AG04449 (cell line): ENCODE data around the gene IRS2.

ENCODE experiments used
- CTCF ChIA-PET: fragments of 350-600 bp; formaldehyde crosslinking; extraction: SDS; loops from one replicate; lab custom pipeline; 2021; ENCODE audit warnings: antibody characterized with exemption; lab: Yijun Ruan, JAX
- POLR2A ChIA-PET: fragments of 400-600, 350-600 bp; formaldehyde crosslinking; extraction: SDS; loops from one replicate; lab custom pipeline; 2020; ENCODE audit warnings: antibody characterized with exemption, inconsistent platforms; lab: Yijun Ruan, JAX
- DNase-seq: peaks from one replicate; pipeline ENCODE4 v3.0.0-alpha.2; 2010; ENCODE audit warnings: low read depth, low spot score
- H3K4me3 ChIP-seq: 2 replicates; pipeline ENCODE4 v1.5.1; 2011; ENCODE audit warnings: low read depth, mild to moderate bottlenecking, control low read depth, low read length
- CTCF ChIP-seq: IDR thresholded peaks from one replicate; pipeline ENCODE4 v1.5.1; 2011; ENCODE audit warnings: mild to moderate bottlenecking, moderate library complexity, low read length, control low read depth, inconsistent platforms; ENCODE audit not compliant: insufficient read depth; ENCODE audit errors: missing control alignments

IRS2 gene

GRCh38 chr13:109750221-109750775, 36.1 kb downstream of the IRS2 start:
- CTCF ChIA-PET = interaction anchor here (0.8 to 2.2 kb wide), 2 partner anchors 360 to 366 kb away, joined by 3 to 8 read pairs; no protein-coding TSS in a partner anchor

GRCh38 chr13:109749365-109749764, 37.0 kb downstream of the IRS2 start:
- POLR2A ChIA-PET = no interaction called here
- no peak overlapping the region for H3K4me3 ChIP-seq
- no peak for TF ChIP-seq CTCF
- no peak for DNase-seq
- CTCF ChIA-PET = interaction anchor here (1.0 to 1.1 kb wide), 2 partner anchors 603 to 788 kb away, joined by 3 read pairs; no protein-coding TSS in a partner anchor

More at GRCh38 chr13:109750221-109750775, 36.1 kb downstream of the IRS2 start:
- no peak for DNase-seq
- POLR2A ChIA-PET = no interaction called here
- no peak overlapping the region for H3K4me3 ChIP-seq
- TF ChIP-seq CTCF = no peak

GRCh38 chr13:109748677-109749076, 37.7 kb downstream of the IRS2 start:
- H3K4me3 ChIP-seq = no peak overlapping the region
- ChIA-PET POLR2A (no interaction called here), CTCF (interaction anchor here (1.0 to 1.1 kb wide), 2 partner anchors 603 to 788 kb away, joined by 3 read pairs; no protein-coding TSS in a partner anchor)
- no peak for TF ChIP-seq CTCF
- no peak for DNase-seq

- POLR2A ChIA-PET = no interaction called here
- H3K4me3 ChIP-seq = no peak overlapping the region
- DNase-seq = no peak
- TF ChIP-seq CTCF = no peak
- CTCF ChIA-PET = interaction anchor here (1.0 to 1.2 kb wide), 2 partner anchors 363 to 601 kb away, joined by 4 to 5 read pairs; no protein-coding TSS in a partner anchor
Observed at GRCh38 chr13:109747524-109747923, 38.9 kb downstream of the IRS2 start.

- POLR2A ChIA-PET = no interaction called here
- CTCF ChIA-PET = interaction anchor here (1.2 kb wide), 1 partner anchor 600 kb away, joined by 5 read pairs; no protein-coding TSS in a partner anchor
- DNase-seq = no peak
- TF ChIP-seq CTCF = no peak
- H3K4me3 ChIP-seq = no peak overlapping the region
Observed at GRCh38 chr13:109746364-109746763, 40.0 kb downstream of the IRS2 start.

GRCh38 chr13:109745702-109746101, 40.7 kb downstream of the IRS2 start:
- no peak for TF ChIP-seq CTCF
- ChIA-PET CTCF (no interaction called here), POLR2A (no interaction called here)
- DNase-seq = no peak
- no peak overlapping the region for H3K4me3 ChIP-seq
